ACC112 (cell line): Measurements from ENCODE around the gene CCDC6.
"Not testable (repeated sequence)": the region's sequence is repeated elsewhere in the genome, so short reads cannot be mapped to it uniquely, and the experiment has no call there.

Experiments used
- H2AFZ ChIP-seq: fragments of 200-600 bp; sonication (generic); one replicate; pipeline ENCODE4 v1.6.0; 2017; ENCODE audit warnings: antibody characterized with exemption, low read length; ENCODE audit not compliant: unreplicated experiment
- H3K27ac ChIP-seq: fragments of 200-600 bp; sonication (generic); 2 replicates; pipeline ENCODE4 v1.5.1; 2014; ENCODE audit warnings: low read depth, mild to moderate bottlenecking, antibody characterized with exemption, low read length, moderate library complexity
- H3K27me3 ChIP-seq: fragments of 200-600 bp; sonication (generic); 2 replicates; pipeline ENCODE4 v1.6.1; 2014; ENCODE audit warnings: mild to moderate bottlenecking, antibody characterized with exemption, low read length, moderate library complexity, mixed read lengths; ENCODE audit not compliant: insufficient read depth
- H3K36me3 ChIP-seq: fragments of 200-600 bp; sonication (generic); 2 replicates; pipeline ENCODE4 v1.6.1; 2016; ENCODE audit warnings: mild to moderate bottlenecking, antibody characterized with exemption, low read length, moderate library complexity, mixed read lengths; ENCODE audit not compliant: insufficient read depth
- H3K4me1 ChIP-seq: fragments of 200-600 bp; sonication (generic); one replicate; pipeline ENCODE4 v1.6.1; 2016; ENCODE audit warnings: low read length, mixed read lengths; ENCODE audit not compliant: insufficient read depth, unreplicated experiment, control insufficient read depth
- H3K4me3 ChIP-seq: fragments of 200-600 bp; sonication (generic); 2 replicates; pipeline ENCODE4 v1.5.1; 2014; ENCODE audit warnings: mild to moderate bottlenecking, low read depth, low read length
- H3K79me2 ChIP-seq: fragments of 200-600 bp; sonication (generic); one replicate; pipeline ENCODE4 v1.6.0; 2016; ENCODE audit warnings: low read length; ENCODE audit not compliant: control insufficient read depth, unreplicated experiment, insufficient read depth

CCDC6 gene

GRCh38 chr10:59748834-59749233 lies 157.5 kb downstream of the CCDC6 start:
- H3K79me2 ChIP-seq = no peaks in the 10 kb centered on the region

GRCh38 chr10:59745163-59745650 lies 161.1 kb downstream of the CCDC6 start:
- no peak overlapping the region for H3K27ac ChIP-seq

More at GRCh38 chr10:59748834-59749233, 157.5 kb downstream of the CCDC6 start:
- Histone ChIP-seq H3K27me3 (peaks cover 60% of the 10 kb centered on the region), H3K4me3 (no peak overlapping the region), H3K27ac (no peak overlapping the region), H3K4me1 (no peaks in the 10 kb centered on the region), H2AFZ (no peak overlapping the region), H3K36me3 (no peaks in the 10 kb centered on the region)

GRCh38 chr10:59744762-59745161 lies 161.6 kb downstream of the CCDC6 start:
- not testable (repeated sequence) for H2AFZ ChIP-seq, H3K4me1 ChIP-seq

More at GRCh38 chr10:59745163-59745650, 161.1 kb downstream of the CCDC6 start:
- no peaks in the 10 kb centered on the region for H3K79me2 ChIP-seq
- peaks cover 30% of the 10 kb centered on the region for H3K27me3 ChIP-seq
- H3K4me3 ChIP-seq = no peak overlapping the region
- H3K36me3 ChIP-seq = no peaks in the 10 kb centered on the region
- no peak overlapping the region for H2AFZ ChIP-seq
- no peaks in the 10 kb centered on the region for H3K4me1 ChIP-seq

GRCh38 chr10:59744156-59744555 lies 162.2 kb downstream of the CCDC6 start:
- H3K27me3 ChIP-seq = peaks cover 28% of the 10 kb centered on the region
- H3K27ac ChIP-seq, H2AFZ ChIP-seq, H3K4me1 ChIP-seq, H3K79me2 ChIP-seq, H3K4me3 ChIP-seq, H3K36me3 ChIP-seq: not testable (repeated sequence)

More at GRCh38 chr10:59744762-59745161, 161.6 kb downstream of the CCDC6 start:
- peaks cover 28% of the 10 kb centered on the region for H3K27me3 ChIP-seq
- H3K79me2 ChIP-seq, H3K36me3 ChIP-seq, H3K27ac ChIP-seq, H3K4me3 ChIP-seq: not testable (repeated sequence)

- Histone ChIP-seq H3K4me1 (no peaks in the 10 kb centered on the region), H3K79me2 (no peaks in the 10 kb centered on the region), H3K36me3 (no peaks in the 10 kb centered on the region), H2AFZ (no peak overlapping the region), H3K27me3 (peaks cover 32% of the 10 kb centered on the region), H3K4me3 (no peak overlapping the region), H3K27ac (no peak overlapping the region)
These were observed 164.8 kb downstream of the CCDC6 start for GRCh38 chr10:59741583-59741982.

- Histone ChIP-seq H2AFZ (no peak overlapping the region), H3K4me3 (no peak overlapping the region), H3K79me2 (no peaks in the 10 kb centered on the region), H3K36me3 (no peaks in the 10 kb centered on the region), H3K27me3 (peaks cover 37% of the 10 kb centered on the region), H3K4me1 (no peaks in the 10 kb centered on the region), H3K27ac (no peak overlapping the region)
These were observed 165.3 kb downstream of the CCDC6 start for GRCh38 chr10:59741048-59741447.
